Subcutaneous abdominal adipose tissue (tissue), 5 donors: Measurements from ENCODE around the gene CHD5.
A peak's percentile ranks its signal among the peaks of the same experiment; 100 is the strongest.

Source experiments
- H3K27ac ChIP-seq: one replicate; pipeline ENCODE4 v1.7.0; 2013; ENCODE audit warnings: low read depth, mild to moderate bottlenecking, inconsistent platforms, low read length, moderate library complexity
- H3K27me3 ChIP-seq, 5 donors: one replicate each; pipeline ENCODE4 v1.7.0; 2013; ENCODE audit warnings: low read length in 5 of 5, inconsistent platforms in 1 of 5; ENCODE audit not compliant: control insufficient read depth in 5 of 5, insufficient read depth in 4 of 5
- H3K36me3 ChIP-seq, 5 donors: one replicate each; pipeline ENCODE4 v1.7.0; 2013; ENCODE audit warnings: low read length in 5 of 5; ENCODE audit not compliant: control insufficient read depth in 5 of 5, insufficient read depth in 5 of 5
- H3K4me1 ChIP-seq, 5 donors: one replicate each; pipeline ENCODE4 v1.7.0; 2013; ENCODE audit warnings: low read length in 5 of 5, mild to moderate bottlenecking in 3 of 5, moderate library complexity in 1 of 5; ENCODE audit not compliant: control insufficient read depth in 5 of 5, insufficient read depth in 5 of 5
- H3K4me3 ChIP-seq, 5 donors: one replicate each; pipeline ENCODE4 v1.7.0; 2013; ENCODE audit warnings: low read length in 5 of 5, low read depth in 1 of 5
- H3K9ac ChIP-seq, 5 donors: one replicate each; pipeline ENCODE4 v1.7.0; 2013; ENCODE audit warnings: low read length in 5 of 5, mild to moderate bottlenecking in 4 of 5, moderate library complexity in 3 of 5
- H3K9me3 ChIP-seq, 5 donors: one replicate each; pipeline ENCODE4 v1.7.0; 2013; ENCODE audit warnings: low read length in 5 of 5; ENCODE audit not compliant: control insufficient read depth in 5 of 5
- donor health status: healthy.
- donor health status: healthy.
- donor health status: healthy.
- donor health status: healthy.
- donor health status: healthy.

The CHD5 gene

GRCh38 chr1:6129313-6129712, 50.8 kb downstream of the CHD5 start:
- H3K4me1 ChIP-seq, result peaks cover 0 to 8% (median 5%) of the 10 kb centered on the region in 5 donors
- peaks cover 7 to 14% (median 12%) of the 10 kb centered on the region in 5 donors for H3K9me3 ChIP-seq
- H3K36me3 ChIP-seq, result no peaks in the 10 kb centered on the region
- H3K9ac ChIP-seq, result no peak overlapping the region
- H3K4me3 ChIP-seq, result no peak overlapping the region
- no peak overlapping the region for H3K27ac ChIP-seq
- H3K27me3 ChIP-seq, result peaks cover 10 to 22% (median 14%) of the 10 kb centered on the region in 5 donors

DNA sequence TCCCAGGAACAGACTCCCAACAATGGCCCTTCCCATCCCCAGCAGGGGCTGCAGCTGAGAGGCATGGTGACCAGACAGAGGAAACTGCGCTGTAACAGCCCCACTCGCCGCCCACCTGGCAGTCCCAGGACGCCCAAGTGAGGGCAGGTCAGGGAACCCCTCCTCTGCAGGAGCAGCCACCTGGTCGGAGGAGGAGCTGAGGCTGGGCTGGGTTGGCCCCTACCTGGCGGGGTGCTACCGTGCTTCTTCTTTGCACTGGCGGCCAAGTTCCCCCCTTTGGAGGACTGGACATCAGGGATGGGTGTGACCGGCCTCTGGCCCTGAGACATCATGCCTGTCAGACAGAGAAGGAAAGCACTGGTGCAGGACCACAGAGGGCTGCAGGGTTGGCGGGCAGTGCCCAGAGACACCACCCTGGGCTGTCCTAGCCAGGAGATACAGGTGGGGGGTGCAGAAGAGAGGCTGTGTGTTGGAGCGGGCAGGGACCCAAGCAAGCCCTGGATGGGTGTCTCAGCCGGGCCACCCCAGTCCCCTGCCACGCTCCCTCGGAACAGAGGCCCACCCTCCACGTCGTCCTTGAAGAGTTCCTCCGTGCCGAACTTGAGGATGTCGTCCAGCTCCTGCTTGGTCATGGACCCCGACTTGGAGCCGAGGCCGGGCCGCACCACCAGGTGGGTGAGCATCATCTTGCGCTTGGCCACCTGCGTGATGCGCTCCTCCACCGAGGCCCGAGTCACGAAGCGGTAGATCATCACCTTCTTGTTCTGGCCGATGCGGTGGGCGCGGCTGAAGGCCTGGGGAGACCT, 51.6 kb downstream of the CHD5 start:
- H3K36me3 ChIP-seq, result no peaks in the 10 kb centered on the region
- H3K4me1 ChIP-seq, result peaks cover 0 to 8% (median 5%) of the 10 kb centered on the region in 5 donors
- H3K27ac ChIP-seq, result no peak overlapping the region
- H3K27me3 ChIP-seq, result peaks cover 8 to 20% (median 10%) of the 10 kb centered on the region in 5 donors
- no peak overlapping the region for H3K9ac ChIP-seq
- no peak overlapping the region for H3K4me3 ChIP-seq
- peaks cover 7 to 14% (median 12%) of the 10 kb centered on the region in 5 donors for H3K9me3 ChIP-seq

DNA sequence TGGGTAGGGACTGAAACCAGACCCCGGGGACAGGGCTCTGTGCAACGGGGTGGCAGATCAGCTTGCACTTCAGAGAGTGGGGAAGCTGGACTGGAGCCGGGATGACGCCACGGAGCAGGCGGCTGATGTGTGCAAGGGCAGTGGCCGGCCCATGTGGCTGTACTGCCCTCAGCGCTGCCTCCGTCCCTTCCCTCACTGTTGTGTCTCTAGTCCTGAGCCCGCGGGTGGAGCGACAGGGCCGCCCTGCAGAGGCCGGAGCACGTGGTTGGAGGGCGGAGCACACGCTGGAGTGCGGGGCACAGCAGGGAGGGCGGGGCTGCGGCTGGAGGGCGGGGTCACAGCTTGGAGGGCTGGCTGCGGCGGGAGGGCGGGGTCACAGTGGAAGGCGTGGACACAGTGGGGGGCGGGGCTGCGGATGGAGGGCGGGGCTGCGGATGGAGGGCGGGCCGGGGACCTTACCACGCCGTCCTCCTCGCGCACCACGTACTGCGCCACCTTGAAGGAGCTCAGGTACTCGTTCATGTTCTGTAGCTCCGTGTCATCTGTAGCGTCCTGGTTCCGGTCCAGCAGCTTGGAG, 52.4 kb downstream of the CHD5 start:
- Histone ChIP-seq H3K4me3 (peak overlapping the region in 3 of 5 donors; percentile 17 to 50 (median 44)), H3K9ac (no peak overlapping the region), H3K36me3 (no peaks in the 10 kb centered on the region), H3K27ac (no peak overlapping the region), H3K9me3 (peaks cover 7 to 14% (median 12%) of the 10 kb centered on the region in 5 donors), H3K27me3 (peaks cover 8 to 20% (median 12%) of the 10 kb centered on the region in 5 donors), H3K4me1 (peaks cover 0 to 8% (median 5%) of the 10 kb centered on the region in 5 donors)

- Histone ChIP-seq H3K9ac (no peak overlapping the region), H3K4me1 (peaks cover 0 to 8% (median 5%) of the 10 kb centered on the region in 5 donors), H3K9me3 (peaks cover 0 to 7% (median 2%) of the 10 kb centered on the region in 5 donors), H3K27me3 (peaks cover 8 to 20% (median 12%) of the 10 kb centered on the region in 5 donors), H3K36me3 (no peaks in the 10 kb centered on the region), H3K27ac (no peak overlapping the region), H3K4me3 (no peak overlapping the region)
These were observed 53.5 kb downstream of the CHD5 start for GRCh38 chr1:6126521-6127067.

DNA sequence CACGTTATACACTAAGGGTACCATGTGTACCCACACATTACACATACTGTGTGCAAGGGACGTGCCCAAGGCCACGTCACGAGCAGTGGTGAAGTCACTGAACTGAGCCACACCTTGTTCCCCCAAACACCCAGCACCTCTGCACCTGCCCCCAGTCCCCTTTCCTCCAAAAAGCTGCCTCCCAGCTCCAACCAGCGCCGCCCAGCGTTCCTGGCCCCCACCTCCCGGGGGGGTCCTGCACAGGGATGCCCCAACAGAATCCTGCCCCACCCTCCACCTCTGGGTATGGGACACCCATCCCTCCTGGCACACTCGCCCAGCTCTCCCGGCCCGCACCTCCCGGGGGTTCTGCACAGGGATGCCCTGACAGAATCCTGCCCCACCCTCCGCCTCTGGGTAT, 54.1 kb downstream of the CHD5 start:
- H3K4me1 ChIP-seq, result peaks cover 0 to 8% (median 5%) of the 10 kb centered on the region in 5 donors
- no peak overlapping the region for H3K27ac ChIP-seq
- H3K9me3 ChIP-seq, result peaks cover 0 to 2% (median 0%) of the 10 kb centered on the region in 5 donors
- no peaks in the 10 kb centered on the region for H3K36me3 ChIP-seq
- H3K4me3 ChIP-seq, result no peak overlapping the region
- H3K27me3 ChIP-seq, result peaks cover 8 to 20% (median 12%) of the 10 kb centered on the region in 5 donors
- no peak overlapping the region for H3K9ac ChIP-seq

DNA sequence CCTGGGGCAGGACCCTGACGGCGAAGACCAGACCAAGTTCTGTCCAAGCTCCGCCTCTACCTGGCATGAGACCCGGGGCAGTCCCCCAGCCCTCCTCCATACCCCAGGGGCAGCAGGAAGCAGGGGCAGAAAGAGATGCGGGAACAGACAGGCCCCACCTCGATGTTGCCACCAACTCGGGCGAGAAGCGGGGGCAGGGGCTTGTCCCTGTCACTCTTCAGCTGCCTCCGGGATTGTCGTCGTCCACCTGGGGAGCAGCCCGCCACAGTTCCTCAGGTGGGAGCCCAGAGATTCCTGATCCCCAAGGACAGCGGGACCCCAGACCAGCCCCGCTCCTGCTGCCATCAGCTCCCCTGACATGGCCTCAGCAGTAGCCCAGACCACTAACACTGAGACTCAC, 54.8 kb downstream of the CHD5 start:
- H3K9ac ChIP-seq, result no peak overlapping the region
- H3K9me3 ChIP-seq, result no peaks in the 10 kb centered on the region
- no peaks in the 10 kb centered on the region for H3K36me3 ChIP-seq
- H3K27me3 ChIP-seq, result peaks cover 8 to 20% (median 12%) of the 10 kb centered on the region in 5 donors
- peaks cover 0 to 8% (median 5%) of the 10 kb centered on the region in 5 donors for H3K4me1 ChIP-seq
- H3K4me3 ChIP-seq, result no peak overlapping the region
- H3K27ac ChIP-seq, result no peak overlapping the region

DNA sequence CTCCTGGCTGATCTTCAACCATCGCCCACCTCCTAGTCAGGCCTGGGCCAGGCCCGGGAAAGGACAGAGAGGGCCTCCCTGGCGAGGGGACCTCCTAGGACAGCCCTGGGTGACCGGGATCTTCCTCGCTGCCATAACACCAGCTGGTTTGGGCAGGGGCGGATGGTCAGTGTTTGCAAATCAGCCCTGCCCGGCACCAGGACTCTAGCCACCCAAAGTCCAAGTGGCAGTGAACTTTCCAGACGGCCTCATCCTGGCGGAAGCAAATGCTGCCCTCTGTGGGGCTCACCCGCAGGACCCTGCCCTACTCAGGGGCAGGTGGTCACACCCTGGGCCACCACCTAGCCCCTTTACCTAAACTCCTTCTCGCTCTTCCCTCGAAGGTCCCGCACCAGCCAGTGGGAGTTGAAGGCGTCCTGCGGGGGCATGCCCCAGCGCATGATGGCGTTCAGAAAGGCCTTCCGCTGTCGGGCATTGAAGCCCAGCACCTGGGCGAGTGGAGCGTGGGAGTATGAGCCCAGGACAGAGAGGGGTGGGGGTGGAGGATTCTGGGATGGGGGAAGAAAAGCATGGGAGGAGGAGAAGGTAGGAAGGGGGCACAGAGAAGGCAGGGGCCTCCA, 55.3 kb downstream of the CHD5 start:
- H3K27me3 ChIP-seq, result peaks cover 8 to 20% (median 12%) of the 10 kb centered on the region in 5 donors
- no peaks in the 10 kb centered on the region for H3K36me3 ChIP-seq
- H3K9me3 ChIP-seq, result no peaks in the 10 kb centered on the region
- peaks cover 0 to 8% (median 5%) of the 10 kb centered on the region in 5 donors for H3K4me1 ChIP-seq
- H3K27ac ChIP-seq, result no peak overlapping the region
- no peak overlapping the region for H3K9ac ChIP-seq
- H3K4me3 ChIP-seq, result no peak overlapping the region

DNA sequence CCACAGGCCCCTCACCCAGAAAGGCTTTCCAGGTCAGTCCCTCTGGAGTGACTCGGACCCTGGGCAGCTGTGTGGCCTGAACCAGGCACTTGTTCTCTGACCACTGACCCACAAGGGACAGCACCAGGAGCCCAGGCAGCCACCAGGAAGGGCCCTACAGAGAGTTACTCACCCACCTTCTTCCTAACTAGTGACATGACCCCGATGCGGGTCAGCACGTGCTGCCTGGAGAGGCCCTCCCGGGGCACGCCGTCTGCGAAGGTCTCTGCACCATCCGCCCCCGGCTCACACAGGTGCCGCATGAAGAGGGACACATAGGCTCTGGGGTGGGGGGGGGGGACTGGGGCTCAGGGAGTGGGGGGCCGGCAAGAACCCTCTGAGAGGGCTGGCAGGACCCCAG, 55.8 kb downstream of the CHD5 start:
- H3K27ac ChIP-seq, result no peak overlapping the region
- no peak overlapping the region for H3K4me3 ChIP-seq
- peaks cover 0 to 8% (median 5%) of the 10 kb centered on the region in 5 donors for H3K4me1 ChIP-seq

DNA sequence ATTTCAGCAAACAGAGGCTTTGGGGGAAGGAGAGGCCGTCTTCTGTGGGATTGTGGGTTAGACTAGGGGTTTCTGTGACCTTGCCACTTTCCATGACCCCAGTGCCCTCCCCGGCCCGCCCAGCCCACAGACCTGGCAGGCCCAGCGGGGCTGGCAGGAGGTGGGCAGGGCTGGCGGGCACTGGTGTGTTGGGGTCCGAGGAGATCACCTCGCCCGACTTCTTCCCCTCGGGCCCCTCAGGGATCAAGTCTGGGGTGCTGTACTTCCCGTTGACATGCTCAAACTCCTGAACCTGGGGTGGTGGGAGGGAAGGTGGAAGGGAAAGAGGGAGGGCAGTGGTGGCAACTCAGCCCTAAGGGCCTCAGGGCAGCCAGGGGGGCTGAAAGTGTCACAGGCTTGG, 56.3 kb downstream of the CHD5 start:
- H3K4me1 ChIP-seq, result peaks cover 0 to 8% (median 5%) of the 10 kb centered on the region in 5 donors
- no peak overlapping the region for H3K4me3 ChIP-seq
- peaks cover 8 to 20% (median 12%) of the 10 kb centered on the region in 5 donors for H3K27me3 ChIP-seq
- no peak overlapping the region for H3K9ac ChIP-seq
- H3K36me3 ChIP-seq, result no peaks in the 10 kb centered on the region
- no peaks in the 10 kb centered on the region for H3K9me3 ChIP-seq
- H3K27ac ChIP-seq, result no peak overlapping the region

More for the DNA sequence above, 55.8 kb downstream of the CHD5 start:
- peaks cover 8 to 20% (median 12%) of the 10 kb centered on the region in 5 donors for H3K27me3 ChIP-seq
- H3K9me3 ChIP-seq, result no peaks in the 10 kb centered on the region
- H3K36me3 ChIP-seq, result no peaks in the 10 kb centered on the region
- no peak overlapping the region for H3K9ac ChIP-seq
